Spleen (tissue), 11 donors: Measurements from ENCODE around the gene ZNF669. TPM values are rescaled to one million over a fixed set of nuclear protein-coding genes. Genes with fewer than 3 reads are reported as not detected.

ENCODE experiments used
- DNase-seq: peaks from one replicate; pipeline ENCODE4 v3.0.0-alpha.2; 2020
- H3K27ac ChIP-seq, 8 donors: fragments of 200-600 bp; sonication (generic) in 7 of 8; 1 replicate in 4 of 8; 2 replicates in 4 of 8; pipeline versions ENCODE4 v1.5.0 to v1.8.0; 2016 to 2021; ENCODE audit warnings: inconsistent platforms in 4 of 8, mild to moderate bottlenecking in 4 of 8, moderate library complexity in 1 of 8
- H3K27me3 ChIP-seq, 7 donors: fragments of 200-600 bp; sonication (generic) in 6 of 7; replicated peaks in 1 of 7; 1 replicate in 4 of 7; 2 replicates in 3 of 7; pipeline versions ENCODE4 v1.5.0 to v1.8.0; 2016 to 2021; ENCODE audit warnings: inconsistent platforms in 3 of 7, mild to moderate bottlenecking in 1 of 7
- H3K36me3 ChIP-seq, 6 donors: fragments of 200-600 bp; sonication (generic) in 5 of 6; 1 replicate in 4 of 6; 2 replicates in 2 of 6; pipeline versions ENCODE4 v1.5.0 to v1.8.0; 2016 to 2021; ENCODE audit warnings: inconsistent platforms in 2 of 6
- H3K4me1 ChIP-seq, 6 donors: fragments of 200-600 bp; sonication (generic) in 5 of 6; 1 replicate in 3 of 6; 2 replicates in 3 of 6; pipeline versions ENCODE4 v1.5.0 to v1.8.0; 2016 to 2021; ENCODE audit warnings: inconsistent platforms in 3 of 6
- H3K4me3 ChIP-seq, 8 donors: fragments of 200-600 bp; sonication (generic) in 7 of 8; 1 replicate in 4 of 8; 2 replicates in 4 of 8; pipeline versions ENCODE4 v1.5.0 to v1.8.0; 2016 to 2021; ENCODE audit warnings: inconsistent platforms in 4 of 8, mild to moderate bottlenecking in 4 of 8, moderate library complexity in 2 of 8
- H3K9me3 ChIP-seq, 8 donors: fragments of 200-600 bp; sonication (generic) in 7 of 8; 1 replicate in 4 of 8; 2 replicates in 4 of 8; pipeline versions ENCODE4 v1.5.0 to v1.8.0; 2016 to 2021; ENCODE audit warnings: inconsistent platforms in 4 of 8
- POLR2A ChIP-seq, 3 donors: fragments of 450-650 bp; IDR thresholded peaks; one replicate each; pipeline ENCODE4 v1.5.1; 2017; ENCODE audit warnings: antibody characterized with exemption in 3 of 3, mild to moderate bottlenecking in 1 of 3
- POLR2AphosphoS5 ChIP-seq, 3 donors: sonication (generic); formaldehyde crosslinking; IDR thresholded peaks; one replicate each; pipeline ENCODE4 v1.5.1; 2017; ENCODE audit warnings: antibody characterized with exemption in 3 of 3
- WGBS, 5 donors: extraction: QIAGEN DNeasy Blood & Tissue Kit in 3 of 5; methylation state at CpG; one replicate each; pipeline versions ENCODE4 v1.1.5 to v1.1.7; 2013 to 2018; 5-methylcytosine and 5-hydroxymethylcytosine counted together
- intact Hi-C: fragments of 100-400 bp; cut with DNase I; formaldehyde crosslinking; loops from one replicate; pipeline ENCODE4 v1.15.0; 2023; ENCODE audit warnings: low total_unique reads
- polyA plus RNA-seq, 3 donors: library from polyadenylated mRNA; stranded (reverse); fragments of 200-250 nt; gene quantifications; one replicate each; pipeline ENCODE4 v1.2.1, GENCODE V29; 2013
- total RNA-seq, 7 donors: library from RNA; depleted of rRNA in 3 of 7; stranded (reverse); fragments of >200 nt in 3 of 7; fragmentation: NEBNext Ultra II Directional in 4 of 7; extraction: Animal tissue kit (Norgen Biotek cat#: 25700) in 4 of 7; gene quantifications; one replicate each; pipeline versions ENCODE4 v1.1.0 to v1.2.1, GENCODE V29; 2016 to 2021
- TF ChIP-seq, protein P1 (sequence below), 11 experiments: fragments of 200-600 bp in 7 of 11; fragments of 450-650 bp in 4 of 11; sonication (generic) in 4 of 11; IDR thresholded peaks in 8 of 11; conservative IDR thresholded peaks in 3 of 11; 1 replicate in 7 of 11; 2 replicates in 4 of 11; pipeline versions ENCODE4 v1.4.0 to v1.8.0; 2016 to 2021; ENCODE audit warnings: antibody characterized with exemption in 11 of 11, inconsistent platforms in 4 of 11, mild to moderate bottlenecking in 1 of 11
- donor health status: healthy with polysubstance abuse.
- donor health status: DM: no; HTN: no; CAD: no; lungs with moderate emphysema.
- donor health status: DM: no; HTN: no; CAD: no.
- donor health status: Bipolar disorder and iron deficiency.
- donor health status: healthy.
- donor health status: DM: no; HTN: no; CAD: no.
- donor health status: DM: yes; HTN: yes; CAD: no.

Gene ZNF669
- total and polyA plus RNA-seq, 10 donors, result 3.1 to 11.4 (median 7.7) TPM

DNA sequence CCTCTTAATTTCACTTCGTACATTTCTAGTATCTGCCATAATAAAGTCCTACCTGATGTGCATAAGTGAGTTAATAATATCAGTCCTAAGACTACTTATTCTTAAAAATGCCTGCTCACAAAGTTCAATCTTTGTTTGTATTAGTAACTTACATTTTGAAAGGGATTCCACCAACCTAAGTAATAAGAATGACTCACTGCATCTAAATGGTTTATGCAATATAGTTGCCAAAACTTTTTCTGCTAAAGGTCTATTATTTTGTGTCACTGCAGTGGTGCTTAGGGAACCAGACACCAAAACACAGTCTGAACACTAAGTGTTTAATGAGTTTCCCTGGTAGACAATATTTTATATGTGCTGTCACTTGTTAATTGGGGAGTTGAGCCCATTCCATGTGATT is 1.8 kb downstream of the ZNF669 start:
- intact Hi-C loops, result no loop called here
- peaks cover 0 to 5% (median 0%) of the 10 kb centered on the region in 7 donors for H3K27me3 ChIP-seq
- peaks cover 15 to 63% (median 58%) of the 10 kb centered on the region in 8 donors for H3K9me3 ChIP-seq
- H3K4me1 ChIP-seq, result peaks cover 5 to 27% (median 20%) of the 10 kb centered on the region in 6 donors
- H3K36me3 ChIP-seq, result peaks cover 12 to 58% (median 38%) of the 10 kb centered on the region in 6 donors
- peak overlapping the region in 1 of 8 donors; percentile 97 for H3K4me3 ChIP-seq
- WGBS, 5 donors, result 97 to 100% (median 100%) methylated on average over 1 of the region's 1 CpG
- TF ChIP-seq, protein P1, sequence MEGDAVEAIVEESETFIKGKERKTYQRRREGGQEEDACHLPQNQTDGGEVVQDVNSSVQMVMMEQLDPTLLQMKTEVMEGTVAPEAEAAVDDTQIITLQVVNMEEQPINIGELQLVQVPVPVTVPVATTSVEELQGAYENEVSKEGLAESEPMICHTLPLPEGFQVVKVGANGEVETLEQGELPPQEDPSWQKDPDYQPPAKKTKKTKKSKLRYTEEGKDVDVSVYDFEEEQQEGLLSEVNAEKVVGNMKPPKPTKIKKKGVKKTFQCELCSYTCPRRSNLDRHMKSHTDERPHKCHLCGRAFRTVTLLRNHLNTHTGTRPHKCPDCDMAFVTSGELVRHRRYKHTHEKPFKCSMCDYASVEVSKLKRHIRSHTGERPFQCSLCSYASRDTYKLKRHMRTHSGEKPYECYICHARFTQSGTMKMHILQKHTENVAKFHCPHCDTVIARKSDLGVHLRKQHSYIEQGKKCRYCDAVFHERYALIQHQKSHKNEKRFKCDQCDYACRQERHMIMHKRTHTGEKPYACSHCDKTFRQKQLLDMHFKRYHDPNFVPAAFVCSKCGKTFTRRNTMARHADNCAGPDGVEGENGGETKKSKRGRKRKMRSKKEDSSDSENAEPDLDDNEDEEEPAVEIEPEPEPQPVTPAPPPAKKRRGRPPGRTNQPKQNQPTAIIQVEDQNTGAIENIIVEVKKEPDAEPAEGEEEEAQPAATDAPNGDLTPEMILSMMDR (IDR thresholded peaks at IDR 0.05 in 8 of 11, conservative IDR thresholded peaks at IDR 0.05 in 3 of 11), result no peak
- no peak for TF ChIP-seq POLR2AphosphoS5 (IDR thresholded peaks at IDR 0.05)
- no peak for TF ChIP-seq POLR2A (IDR thresholded peaks at IDR 0.05)
- DNase-seq, result no peak
- no peak overlapping the region for H3K27ac ChIP-seq

DNA sequence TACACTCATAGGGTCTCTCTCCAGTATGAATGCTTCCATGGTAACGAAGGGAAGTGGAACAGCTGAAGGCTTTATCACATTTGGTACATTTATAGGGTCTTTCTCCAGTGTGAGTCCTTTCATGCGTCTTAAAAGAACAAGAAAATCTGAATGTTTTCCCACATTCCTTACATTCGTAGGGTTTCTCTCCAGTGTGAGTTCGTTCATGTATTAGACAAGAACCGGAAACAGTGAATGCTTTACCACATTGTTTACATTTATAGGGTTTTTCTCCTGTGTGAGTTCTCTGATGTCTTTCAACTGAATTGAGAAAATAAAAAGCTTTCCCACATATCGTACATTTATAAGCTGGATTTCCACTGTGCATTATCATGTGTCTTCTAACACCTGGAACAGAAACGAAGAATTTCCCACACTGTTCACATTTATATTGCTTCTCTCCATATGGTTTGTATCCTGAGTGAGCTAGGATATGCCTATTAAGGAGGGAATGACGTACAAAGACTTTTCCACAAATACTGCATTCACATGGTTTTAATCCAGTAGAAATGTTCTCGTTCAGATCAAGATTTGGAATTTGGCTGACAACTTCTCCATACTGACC is 3.4 kb downstream of the ZNF669 start:
- DNase-seq, result no peak
- intact Hi-C loops, result no loop called here
- H3K4me1 ChIP-seq, result peaks cover 5 to 27% (median 20%) of the 10 kb centered on the region in 6 donors
- 95 to 99% (median 98%) methylated on average over 9 of the region's 9 CpGs for WGBS, 5 donors
- peak overlapping the region in 1 of 8 donors; percentile 6 for H3K4me3 ChIP-seq
- TF ChIP-seq POLR2A (IDR thresholded peaks at IDR 0.05), result no peak
- no peak overlapping the region for H3K27ac ChIP-seq
- peaks cover 12 to 64% (median 41%) of the 10 kb centered on the region in 6 donors for H3K36me3 ChIP-seq
- H3K9me3 ChIP-seq, result peaks cover 23 to 79% (median 74%) of the 10 kb centered on the region in 8 donors
- H3K27me3 ChIP-seq, result no peaks in the 10 kb centered on the region

DNA sequence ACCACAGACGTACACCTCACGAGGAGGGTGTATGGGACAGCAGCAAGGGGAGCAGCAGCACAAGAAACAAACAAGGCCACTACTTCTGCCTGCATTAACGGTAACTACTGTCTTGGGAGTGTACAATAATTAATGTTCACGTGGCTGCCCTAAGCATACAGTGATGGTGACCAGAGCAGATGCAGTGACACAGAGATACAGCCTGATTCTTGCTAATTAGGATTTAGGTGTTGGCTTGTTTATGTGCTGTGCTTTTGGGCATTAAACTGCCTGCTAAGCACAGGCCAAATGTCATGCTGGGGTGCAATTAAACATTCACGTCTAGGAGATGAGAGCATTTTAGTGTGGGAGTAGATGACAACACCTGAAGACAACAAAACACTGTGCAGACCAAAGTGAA is 7.2 kb downstream of the ZNF669 start:
- intact Hi-C loops, result no loop called here
- 94 to 96% (median 96%) methylated on average over 5 of the region's 5 CpGs for WGBS, 5 donors
- peaks cover 29 to 90% (median 87%) of the 10 kb centered on the region in 8 donors for H3K9me3 ChIP-seq
- no peaks in the 10 kb centered on the region for H3K27me3 ChIP-seq
- H3K27ac ChIP-seq, result no peak overlapping the region
- no peak for DNase-seq
- H3K4me1 ChIP-seq, result no peaks in the 10 kb centered on the region
- TF ChIP-seq POLR2AphosphoS5 (IDR thresholded peaks at IDR 0.05), result no peak
- TF ChIP-seq POLR2A (IDR thresholded peaks at IDR 0.05), result no peak
- TF ChIP-seq, protein P1 (IDR thresholded peaks at IDR 0.05 in 8 of 11, conservative IDR thresholded peaks at IDR 0.05 in 3 of 11), result no peak
- no peak overlapping the region for H3K4me3 ChIP-seq
- H3K36me3 ChIP-seq, result peaks cover 12 to 52% (median 35%) of the 10 kb centered on the region in 6 donors

DNA sequence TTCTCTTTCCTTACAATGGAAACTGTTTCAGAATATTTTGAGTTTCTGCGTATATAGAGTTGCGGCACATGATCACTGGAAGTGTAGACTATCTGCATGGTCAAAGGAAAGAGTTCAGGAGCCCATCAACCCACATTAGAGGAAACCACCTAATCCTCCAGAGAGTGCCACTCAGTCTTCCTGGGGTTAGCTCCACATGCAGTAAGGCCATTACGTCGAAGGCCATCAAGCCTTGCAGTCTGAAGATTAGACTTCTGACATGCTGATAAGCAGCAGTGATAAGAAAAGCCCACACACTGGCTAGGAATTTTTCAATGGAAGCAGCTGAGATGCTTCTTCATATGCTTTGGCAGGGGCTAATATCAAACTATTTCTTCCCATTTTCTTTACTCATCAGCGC is 7.6 kb downstream of the ZNF669 start:
- DNase-seq, result no peak
- intact Hi-C loops, result no loop called here
- Histone ChIP-seq H3K27me3 (no peaks in the 10 kb centered on the region), H3K27ac (no peak overlapping the region), H3K4me1 (no peaks in the 10 kb centered on the region), H3K4me3 (no peak overlapping the region), H3K36me3 (peaks cover 10 to 48% (median 30%) of the 10 kb centered on the region in 6 donors), H3K9me3 (peaks cover 29 to 86% (median 83%) of the 10 kb centered on the region in 8 donors)
- TF ChIP-seq POLR2AphosphoS5 (IDR thresholded peaks at IDR 0.05) (no peak), POLR2A (IDR thresholded peaks at IDR 0.05) (no peak)
- TF ChIP-seq, protein P1 (IDR thresholded peaks at IDR 0.05 in 8 of 11, conservative IDR thresholded peaks at IDR 0.05 in 3 of 11), result no peak
- WGBS, 5 donors, result 95 to 100% (median 97%) methylated on average over 5 of the region's 5 CpGs
